DND-41 (cell line): ENCODE measurements around the gene GON4L.
"Not testable (repeated sequence)": the region's sequence is repeated elsewhere in the genome, so short reads cannot be mapped to it uniquely, and the experiment has no call there.

Source experiments
- ATAC-seq: fragments of 200-7000 bp; cut with Tn5 transposase; 3 replicates; pipeline ENCODE4 v1.9.1; 2021; ENCODE audit warnings: low read depth; ENCODE audit not compliant: insufficient read depth
- DNase-seq: peaks from one replicate; pipeline ENCODE4 v3.0.0-alpha.2; 2020
- H2AFZ ChIP-seq: 2 replicates; pipeline ENCODE4 v1.6.0; 2012; ENCODE audit warnings: low read depth, low read length
- H3K27ac ChIP-seq: 2 replicates; pipeline ENCODE4 v1.5.1; 2012; ENCODE audit warnings: low read length, inconsistent platforms
- H3K27me3 ChIP-seq: fragments of 200-600 bp; sonication (generic); 2 replicates; pipeline ENCODE4 v1.6.0; 2012; ENCODE audit warnings: low read length, mild to moderate bottlenecking, inconsistent platforms; ENCODE audit not compliant: insufficient read depth, poor library complexity
- H3K36me3 ChIP-seq: 2 replicates; pipeline ENCODE4 v1.5.1; 2012; ENCODE audit warnings: low read length, inconsistent platforms; ENCODE audit not compliant: insufficient read depth
- H3K4me1 ChIP-seq: 2 replicates; pipeline ENCODE4 v1.5.1; 2012; ENCODE audit warnings: mild to moderate bottlenecking, low read length; ENCODE audit not compliant: insufficient read depth
- H3K4me2 ChIP-seq: 2 replicates; pipeline ENCODE4 v1.6.0; 2012; ENCODE audit warnings: mild to moderate bottlenecking, moderate library complexity, low read length, inconsistent platforms; ENCODE audit not compliant: insufficient read depth
- H3K4me3 ChIP-seq, 2 experiments: fragments of 200-600 bp in 1 of 2; shearing (Covaris generic) in 1 of 2; 2 replicates each; pipeline ENCODE4 v1.5.1; 2012 to 2016; ENCODE audit warnings: inconsistent platforms in 2 of 2, low read length in 2 of 2, mild to moderate bottlenecking in 2 of 2, low read depth in 1 of 2, moderate library complexity in 1 of 2
- H3K79me2 ChIP-seq: 2 replicates; pipeline ENCODE4 v1.6.0; 2012; ENCODE audit warnings: low read length, inconsistent platforms; ENCODE audit not compliant: insufficient read depth
- H3K9ac ChIP-seq: 2 replicates; pipeline ENCODE4 v1.6.0; 2012; ENCODE audit warnings: low read depth, mild to moderate bottlenecking, inconsistent platforms, low read length, moderate library complexity
- H3K9me3 ChIP-seq: 2 replicates; pipeline ENCODE4 v1.5.1; 2012; ENCODE audit warnings: low read length, moderate library complexity, mild to moderate bottlenecking, inconsistent platforms; ENCODE audit not compliant: insufficient read depth, severe bottlenecking
- H4K20me1 ChIP-seq: 2 replicates; pipeline ENCODE4 v1.6.0; 2012; ENCODE audit warnings: low read length; ENCODE audit not compliant: insufficient read depth
- EZH2 ChIP-seq: IDR thresholded peaks from 3 replicates; pipeline ENCODE4 v1.6.1; 2012; ENCODE audit warnings: borderline replicate concordance, low read depth, mild to moderate bottlenecking, moderate library complexity, low read length, inconsistent platforms; ENCODE audit not compliant: severe bottlenecking
- TF ChIP-seq, protein P1 (sequence below): IDR thresholded peaks from 2 replicates; pipeline ENCODE4 v1.5.1; 2012; ENCODE audit warnings: borderline replicate concordance, low read length, moderate library complexity, mild to moderate bottlenecking; ENCODE audit not compliant: poor library complexity, severe bottlenecking; ENCODE audit errors: extremely low read depth

GON4L gene

GRCh38 chr1:155748141-155748540 lies 108.9 kb downstream of the GON4L start:
- H3K27ac ChIP-seq, H3K4me3 ChIP-seq, H3K27me3 ChIP-seq, ATAC-seq, H3K79me2 ChIP-seq, H3K9me3 ChIP-seq, DNase-seq, H3K4me2 ChIP-seq, H3K9ac ChIP-seq, H2AFZ ChIP-seq, H4K20me1 ChIP-seq: not testable (repeated sequence)
- Histone ChIP-seq H3K4me1 (peaks cover 16% of the 10 kb centered on the region), H3K36me3 (peaks cover 36% of the 10 kb centered on the region)

DNA sequence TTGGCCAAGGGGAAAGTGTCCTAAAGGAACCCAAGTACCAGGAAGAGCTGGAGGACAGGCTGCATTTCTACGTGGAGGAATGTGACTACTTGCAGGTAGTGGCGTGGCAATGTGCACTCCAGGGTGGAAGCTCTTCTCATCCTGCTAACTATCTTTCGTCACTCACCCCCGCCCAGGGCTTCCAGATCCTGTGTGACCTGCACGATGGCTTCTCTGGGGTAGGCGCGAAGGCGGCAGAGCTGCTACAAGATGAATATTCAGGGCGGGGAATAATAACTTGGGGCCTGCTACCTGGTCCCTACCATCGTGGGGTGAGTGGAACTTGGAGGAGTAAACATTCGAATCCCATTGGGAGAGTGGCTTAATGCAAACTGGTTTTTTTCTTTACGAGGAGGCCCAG lies 109.4 kb downstream of the GON4L start:
- ATAC-seq, H3K27me3 ChIP-seq, H2AFZ ChIP-seq, H3K9ac ChIP-seq, H4K20me1 ChIP-seq, H3K27ac ChIP-seq, H3K4me2 ChIP-seq, H3K4me3 ChIP-seq, DNase-seq, H3K79me2 ChIP-seq, H3K9me3 ChIP-seq: not testable (repeated sequence)
- peaks cover 32% of the 10 kb centered on the region for H3K36me3 ChIP-seq
- peaks cover 16% of the 10 kb centered on the region for H3K4me1 ChIP-seq

DNA sequence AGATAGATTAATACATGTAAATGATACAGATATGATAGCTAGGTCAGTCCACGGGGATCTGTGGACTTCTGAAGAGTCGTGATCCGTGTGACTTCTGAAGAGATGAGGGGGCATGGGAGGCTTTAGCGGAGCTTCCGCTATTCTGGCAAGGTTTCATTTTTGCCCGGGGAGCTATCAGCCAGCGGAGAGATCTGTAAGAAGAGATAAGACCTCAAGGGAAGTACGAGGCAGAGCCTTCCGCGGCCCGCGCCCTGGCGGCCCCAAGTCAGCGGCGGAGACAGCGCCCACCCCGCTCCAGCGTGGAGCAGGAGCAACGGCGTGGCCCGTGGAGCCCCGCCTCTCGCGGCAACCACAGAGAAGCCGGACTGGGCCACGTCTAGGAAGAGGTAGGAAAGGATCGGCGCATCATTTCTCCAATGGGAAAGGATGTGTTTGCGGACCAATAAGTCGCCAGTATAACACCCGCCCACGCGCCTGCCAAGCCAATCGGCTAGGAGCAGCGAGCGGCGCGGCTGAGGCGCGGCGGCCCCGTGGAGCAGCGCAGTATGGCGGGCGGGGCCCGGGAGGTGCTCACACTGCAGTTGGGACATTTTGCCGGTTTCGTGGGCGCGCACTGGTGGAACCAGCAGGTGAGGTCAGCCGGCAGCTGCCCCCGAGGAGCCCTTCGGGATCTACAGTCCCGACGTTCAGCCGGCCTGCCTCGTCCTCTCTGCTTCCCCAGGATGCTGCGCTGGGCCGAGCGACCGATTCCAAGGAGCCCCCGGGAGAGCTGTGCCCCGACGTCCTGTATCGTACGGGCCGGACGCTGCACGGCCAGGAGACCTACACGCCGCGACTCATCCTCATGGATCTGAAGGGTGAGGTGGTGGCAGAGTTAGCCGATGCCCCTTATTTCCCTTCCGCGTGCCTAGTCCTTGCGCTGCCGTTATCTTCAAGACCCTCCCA lies 111.5 kb downstream of the GON4L start:
- TF ChIP-seq, protein P1, sequence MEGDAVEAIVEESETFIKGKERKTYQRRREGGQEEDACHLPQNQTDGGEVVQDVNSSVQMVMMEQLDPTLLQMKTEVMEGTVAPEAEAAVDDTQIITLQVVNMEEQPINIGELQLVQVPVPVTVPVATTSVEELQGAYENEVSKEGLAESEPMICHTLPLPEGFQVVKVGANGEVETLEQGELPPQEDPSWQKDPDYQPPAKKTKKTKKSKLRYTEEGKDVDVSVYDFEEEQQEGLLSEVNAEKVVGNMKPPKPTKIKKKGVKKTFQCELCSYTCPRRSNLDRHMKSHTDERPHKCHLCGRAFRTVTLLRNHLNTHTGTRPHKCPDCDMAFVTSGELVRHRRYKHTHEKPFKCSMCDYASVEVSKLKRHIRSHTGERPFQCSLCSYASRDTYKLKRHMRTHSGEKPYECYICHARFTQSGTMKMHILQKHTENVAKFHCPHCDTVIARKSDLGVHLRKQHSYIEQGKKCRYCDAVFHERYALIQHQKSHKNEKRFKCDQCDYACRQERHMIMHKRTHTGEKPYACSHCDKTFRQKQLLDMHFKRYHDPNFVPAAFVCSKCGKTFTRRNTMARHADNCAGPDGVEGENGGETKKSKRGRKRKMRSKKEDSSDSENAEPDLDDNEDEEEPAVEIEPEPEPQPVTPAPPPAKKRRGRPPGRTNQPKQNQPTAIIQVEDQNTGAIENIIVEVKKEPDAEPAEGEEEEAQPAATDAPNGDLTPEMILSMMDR: peak; percentile 26
- H4K20me1 ChIP-seq: not testable (repeated sequence)

DNA sequence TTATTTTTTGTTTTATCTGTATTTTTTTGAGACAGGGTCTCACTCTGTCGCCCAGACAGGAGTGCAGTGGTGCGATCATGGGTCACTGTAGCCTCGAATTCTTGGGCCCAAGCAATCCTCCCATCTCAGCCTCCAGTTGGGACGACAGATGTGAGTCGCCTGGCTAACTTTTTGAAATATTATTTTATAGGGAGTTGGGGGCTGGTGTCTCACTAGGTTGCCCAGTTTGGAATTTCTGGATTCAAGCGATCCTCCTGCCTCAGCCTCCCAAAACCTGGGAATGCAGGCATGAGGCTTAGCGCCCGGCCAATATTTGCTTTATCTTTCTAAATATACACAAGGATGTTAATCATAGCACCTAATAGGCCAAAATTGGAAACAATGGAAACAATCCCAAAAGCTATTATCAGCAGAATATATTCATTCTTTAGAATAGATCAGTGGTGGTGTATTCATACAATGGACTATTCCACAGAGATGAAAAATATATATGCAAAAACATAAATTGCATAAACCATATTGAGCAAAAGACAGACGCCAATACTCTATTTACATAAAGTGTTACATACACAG lies 112.2 kb downstream of the GON4L start:
- peak overlapping the region; percentile 91 for H3K27ac ChIP-seq
- H2AFZ ChIP-seq: peak overlapping the region; percentile 95

More for the DNA sequence above, 111.5 kb downstream of the GON4L start:
- DNase-seq (peak; percentile 98), ATAC-seq (peak; percentile 94)
- peaks cover 17% of the 10 kb centered on the region for H3K36me3 ChIP-seq
- H3K9me3 ChIP-seq, H3K79me2 ChIP-seq, H3K27me3 ChIP-seq: not testable (repeated sequence)
- H2AFZ ChIP-seq: peak overlapping the region; percentile 95
- peak overlapping the region; percentile 91 for H3K27ac ChIP-seq
- H3K4me1 ChIP-seq: peaks cover 16% of the 10 kb centered on the region
- peak overlapping the region; percentile 76 for H3K4me2 ChIP-seq
- H3K9ac ChIP-seq: peak overlapping the region; percentile 70
- peak overlapping the region; percentile 68 to 70 for H3K4me3 ChIP-seq

More for the DNA sequence above, 112.2 kb downstream of the GON4L start:
- peak overlapping the region; percentile 76 for H3K4me2 ChIP-seq
- peaks cover 15% of the 10 kb centered on the region for H3K36me3 ChIP-seq
- ATAC-seq (no peak), DNase-seq (no peak)
- H3K9me3 ChIP-seq: no peaks in the 10 kb centered on the region
- TF ChIP-seq, protein P1: no peak
- no peak for TF ChIP-seq EZH2
- peak overlapping the region; percentile 70 for H3K9ac ChIP-seq
- 0 out of 2 replicates have a peak, but pooled peaks cover 3% of the 10 kb centered on the region for H3K79me2 ChIP-seq
- peaks cover 16% of the 10 kb centered on the region for H3K4me1 ChIP-seq
- peak overlapping the region; percentile 68 to 70 for H3K4me3 ChIP-seq
- H3K27me3 ChIP-seq: no peaks in the 10 kb centered on the region
- no peaks in the 10 kb centered on the region for H4K20me1 ChIP-seq
